Fibroblast of lung (primary cell): ENCODE measurements around the gene UNKL.

Experiments
- CTCF ChIP-seq, 2 donors: IDR thresholded peaks in 1 of 2; conservative IDR thresholded peaks in 1 of 2; 1 replicate in 1 of 2; 2 replicates in 1 of 2; pipeline ENCODE4 v1.5.1; 2011 to 2012; ENCODE audit warnings: low read length in 2 of 2, control low read depth in 1 of 2, inconsistent platforms in 1 of 2, low read depth in 1 of 2, mild to moderate bottlenecking in 1 of 2
- EZH2 ChIP-seq: IDR thresholded peaks from 2 replicates; pipeline ENCODE4 v1.5.1; 2012; ENCODE audit warnings: low read length, control low read depth, mild to moderate bottlenecking; ENCODE audit errors: missing control alignments

- no peak for TF ChIP-seq CTCF (conservative IDR thresholded peaks at IDR 0.05 in 1 of 2, IDR thresholded peaks at IDR 0.05 in 1 of 2; ENCODE audit: low read depth in 1 of 2, low read length in 2 of 2)
- TF ChIP-seq EZH2 = no peak
Measured at GRCh38 chr16:1456951-1457350, 42.4 kb upstream of the UNKL start.
